Measurements from ENCODE around the gene C1orf122. TPM values are rescaled to one million over a fixed set of nuclear protein-coding genes. Genes with fewer than 3 reads are reported as not detected.
A peak's percentile ranks its signal among the peaks of the same experiment; 100 is the strongest.

C1orf122 gene
- total and polyA plus RNA-seq, 2 of the 13 experiments (the other 11 are each of a cell fraction or from before 2014, with no cell fraction given) = 18.7 to 40.6 TPM

- TF ChIP-seq CHD4 (IDR thresholded peaks at IDR 0.05; ENCODE audit: borderline replicate concordance, low read length) (no peak), DNMT3B (CRISPR knock-in tag; conservative IDR thresholded peaks at IDR 0.05) (peak; percentile 99; the same call in 1 of the 2 replicates), E2F2 (CRISPR knock-in tag; IDR thresholded peaks at IDR 0.05; ENCODE audit: borderline replicate concordance) (peak; percentile 99; the same call in 1 of the 2 replicates), NR2F6 (IDR thresholded peaks at IDR 0.05) (no peak), NR2F6 (CRISPR knock-in tag; IDR thresholded peaks at IDR 0.05) (peak; percentile 72; the same call in 1 of the 2 replicates), LBX2 (CRISPR knock-in tag; IDR thresholded peaks at IDR 0.05; ENCODE audit: borderline replicate concordance) (peak; percentile 99; the same call in 1 of the 2 replicates), ZNF407 (CRISPR knock-in tag; IDR thresholded peaks at IDR 0.05; ENCODE audit: not compliant biosample characterization) (peak; percentile 84), ZNF225 (CRISPR knock-in tag; IDR thresholded peaks at IDR 0.05) (peak; percentile 99; the same call in 1 of the 2 replicates), KLF12 (CRISPR knock-in tag; IDR thresholded peaks at IDR 0.05; ENCODE audit: borderline replicate concordance) (peak; percentile 99), BRF2 (CRISPR knock-in tag; IDR thresholded peaks at IDR 0.05) (no peak), ZNF574 (CRISPR knock-in tag; IDR thresholded peaks at IDR 0.05) (peak; percentile 94), SMC3 (IDR thresholded peaks at IDR 0.05; ENCODE audit: low read length) (no peak), DBP (CRISPR knock-in tag; IDR thresholded peaks at IDR 0.05; ENCODE audit: not compliant biosample characterization) (peak; percentile 99)
These were observed 43.2 kb upstream of the C1orf122 start (continued) for GRCh38 chr1:37764414-37764825.
